IPS-18a (cell line): ENCODE data around the gene DEAF1.

Experiments
- H3K27ac ChIP-seq: one replicate; pipeline ENCODE4 v1.5.1; 2013; ENCODE audit warnings: low read length
- H3K27me3 ChIP-seq: one replicate; pipeline ENCODE4 v1.6.1; 2013; ENCODE audit warnings: mild to moderate bottlenecking, low read length; ENCODE audit not compliant: control insufficient read depth, insufficient read depth
- H3K36me3 ChIP-seq: one replicate; pipeline ENCODE4 v1.6.1; 2013; ENCODE audit warnings: low read depth, low read length; ENCODE audit not compliant: control insufficient read depth
- H3K4me1 ChIP-seq: one replicate; pipeline ENCODE4 v1.6.1; 2013; ENCODE audit warnings: low read depth, low read length; ENCODE audit not compliant: control insufficient read depth
- H3K4me3 ChIP-seq: one replicate; pipeline ENCODE4 v1.5.1; 2013; ENCODE audit warnings: low read length
- H3K9ac ChIP-seq: one replicate; pipeline ENCODE4 v1.6.1; 2013; ENCODE audit warnings: mild to moderate bottlenecking, low read length, moderate library complexity
- H3K9me3 ChIP-seq: one replicate; pipeline ENCODE4 v1.6.1; 2013; ENCODE audit warnings: low read depth, low read length; ENCODE audit not compliant: control insufficient read depth

The DEAF1 gene

GRCh38 chr11:726278-727220 is 31.5 kb upstream of the DEAF1 start:
- no peaks in the 10 kb centered on the region for H3K4me1 ChIP-seq
- no peaks in the 10 kb centered on the region for H3K9me3 ChIP-seq
- H3K9ac ChIP-seq: no peak overlapping the region
- peak overlapping the region; percentile 42 for H3K4me3 ChIP-seq
- no peak overlapping the region for H3K27ac ChIP-seq
- H3K27me3 ChIP-seq: peaks cover 38% of the 10 kb centered on the region
- no peaks in the 10 kb centered on the region for H3K36me3 ChIP-seq

GRCh38 chr11:725624-726202 is 30.7 kb upstream of the DEAF1 start:
- Histone ChIP-seq H3K4me3 (peak overlapping the region; percentile 42), H3K27ac (no peak overlapping the region), H3K27me3 (peaks cover 42% of the 10 kb centered on the region), H3K36me3 (no peaks in the 10 kb centered on the region), H3K4me1 (no peaks in the 10 kb centered on the region), H3K9ac (no peak overlapping the region), H3K9me3 (no peaks in the 10 kb centered on the region)

DNA sequence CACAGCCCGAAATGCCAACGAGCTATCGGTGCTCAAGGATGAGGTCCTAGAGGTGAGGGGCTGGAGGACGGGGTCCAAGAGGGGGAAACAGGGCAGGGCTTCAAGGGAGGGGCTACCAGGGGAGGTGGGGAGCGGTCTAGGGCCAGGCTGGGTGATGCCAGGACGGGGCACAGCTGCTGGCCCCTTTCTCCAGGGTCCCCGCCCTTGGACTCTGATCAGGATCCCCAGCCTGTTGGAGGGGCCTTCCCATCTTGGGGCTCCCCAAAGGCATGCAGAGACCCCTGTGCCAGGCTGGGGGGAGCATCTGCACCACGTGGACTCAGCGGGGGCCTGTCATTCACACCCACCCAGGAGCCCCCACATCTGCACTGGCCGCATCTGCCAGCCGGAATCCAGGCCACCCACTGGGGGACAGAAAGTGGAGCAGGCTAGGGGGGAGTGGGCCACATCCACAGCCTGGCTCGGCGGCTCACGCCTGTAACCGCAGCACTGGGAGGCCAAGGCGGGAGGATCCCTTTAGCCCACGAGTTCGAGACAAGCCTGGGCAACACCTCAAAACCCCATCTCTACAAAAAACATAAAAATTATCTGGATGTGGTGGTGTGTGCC is 29.9 kb upstream of the DEAF1 start:
- Histone ChIP-seq H3K4me1 (no peaks in the 10 kb centered on the region), H3K4me3 (no peak overlapping the region)

GRCh38 chr11:724049-724777 is 29.2 kb upstream of the DEAF1 start:
- no peaks in the 10 kb centered on the region for H3K36me3 ChIP-seq
- H3K27ac ChIP-seq: no peak overlapping the region
- no peaks in the 10 kb centered on the region for H3K4me1 ChIP-seq
- H3K4me3 ChIP-seq: no peak overlapping the region
- peaks cover 57% of the 10 kb centered on the region for H3K27me3 ChIP-seq
- H3K9ac ChIP-seq: no peak overlapping the region
- H3K9me3 ChIP-seq: no peaks in the 10 kb centered on the region

More for the DNA sequence above, 29.9 kb upstream of the DEAF1 start:
- no peaks in the 10 kb centered on the region for H3K36me3 ChIP-seq
- H3K27me3 ChIP-seq: peaks cover 50% of the 10 kb centered on the region
- H3K27ac ChIP-seq: no peak overlapping the region
- no peak overlapping the region for H3K9ac ChIP-seq
- no peaks in the 10 kb centered on the region for H3K9me3 ChIP-seq

- Histone ChIP-seq H3K27me3 (peaks cover 57% of the 10 kb centered on the region), H3K4me3 (no peak overlapping the region), H3K27ac (no peak overlapping the region)
Observed at GRCh38 chr11:723120-723883, 28.3 kb upstream of the DEAF1 start.

DNA sequence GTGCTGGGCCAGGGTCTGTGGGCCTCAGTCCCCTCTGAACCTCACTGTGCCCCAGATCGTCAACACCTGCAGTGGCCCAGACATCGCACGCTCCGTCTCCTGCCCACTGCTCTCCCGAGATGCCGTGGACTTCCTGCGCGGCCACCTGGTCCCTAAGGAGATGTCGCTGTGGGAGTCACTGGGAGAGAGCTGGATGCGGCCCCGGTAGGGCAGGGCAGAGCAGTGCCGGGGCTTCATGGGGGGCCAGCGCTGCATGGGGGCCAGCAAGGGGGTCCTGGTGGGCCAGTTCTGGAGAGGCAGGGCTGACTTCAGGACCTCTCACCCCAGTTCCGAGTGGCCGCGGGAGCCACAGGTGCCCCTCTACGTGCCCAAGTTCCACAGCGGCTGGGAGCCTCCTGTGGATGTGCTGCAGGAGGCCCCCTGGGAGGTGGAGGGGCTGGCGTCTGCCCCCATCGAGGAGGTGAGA is 27.4 kb upstream of the DEAF1 start:
- peaks cover 53% of the 10 kb centered on the region for H3K27me3 ChIP-seq
- H3K9ac ChIP-seq: no peak overlapping the region
- no peak overlapping the region for H3K27ac ChIP-seq
- H3K9me3 ChIP-seq: no peaks in the 10 kb centered on the region
- H3K36me3 ChIP-seq: no peaks in the 10 kb centered on the region
- H3K4me1 ChIP-seq: no peaks in the 10 kb centered on the region
- H3K4me3 ChIP-seq: no peak overlapping the region

More at GRCh38 chr11:723120-723883, 28.3 kb upstream of the DEAF1 start:
- Histone ChIP-seq H3K9ac (no peak overlapping the region), H3K36me3 (no peaks in the 10 kb centered on the region), H3K4me1 (no peaks in the 10 kb centered on the region), H3K9me3 (no peaks in the 10 kb centered on the region)

- Histone ChIP-seq H3K9ac (no peak overlapping the region), H3K36me3 (no peaks in the 10 kb centered on the region), H3K9me3 (no peaks in the 10 kb centered on the region), H3K4me3 (no peak overlapping the region), H3K27ac (no peak overlapping the region), H3K4me1 (no peaks in the 10 kb centered on the region), H3K27me3 (peaks cover 48% of the 10 kb centered on the region)
Observed at GRCh38 chr11:721741-722345, 26.8 kb upstream of the DEAF1 start.

DNA sequence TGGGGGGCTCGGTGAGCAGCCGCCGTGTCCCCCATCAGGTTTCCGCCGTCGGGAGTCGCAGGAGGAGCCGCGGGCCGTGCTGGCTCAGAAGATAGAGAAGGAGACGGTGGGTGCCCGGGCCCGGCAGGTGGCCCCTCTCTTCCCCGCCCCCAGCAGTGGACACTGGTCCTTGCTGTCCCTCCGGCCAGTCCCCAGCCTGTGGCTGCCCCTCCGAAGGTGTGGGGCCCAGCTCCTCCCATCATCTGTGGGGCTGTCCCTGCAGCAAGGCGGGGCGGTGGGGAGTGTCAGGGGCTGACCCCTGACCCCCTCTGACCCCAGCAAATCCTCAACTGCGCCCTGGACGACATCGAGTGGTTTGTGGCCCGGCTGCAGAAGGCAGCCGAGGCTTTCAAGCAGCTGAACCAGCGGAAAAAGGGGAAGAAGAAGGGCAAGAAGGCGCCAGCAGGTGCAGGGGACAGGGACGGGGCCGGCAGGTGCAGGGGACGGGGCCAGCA is 26.3 kb upstream of the DEAF1 start:
- Histone ChIP-seq H3K4me1 (no peaks in the 10 kb centered on the region), H3K4me3 (no peak overlapping the region), H3K9ac (no peak overlapping the region), H3K36me3 (no peaks in the 10 kb centered on the region), H3K27me3 (peaks cover 43% of the 10 kb centered on the region), H3K9me3 (no peaks in the 10 kb centered on the region), H3K27ac (no peak overlapping the region)

DNA sequence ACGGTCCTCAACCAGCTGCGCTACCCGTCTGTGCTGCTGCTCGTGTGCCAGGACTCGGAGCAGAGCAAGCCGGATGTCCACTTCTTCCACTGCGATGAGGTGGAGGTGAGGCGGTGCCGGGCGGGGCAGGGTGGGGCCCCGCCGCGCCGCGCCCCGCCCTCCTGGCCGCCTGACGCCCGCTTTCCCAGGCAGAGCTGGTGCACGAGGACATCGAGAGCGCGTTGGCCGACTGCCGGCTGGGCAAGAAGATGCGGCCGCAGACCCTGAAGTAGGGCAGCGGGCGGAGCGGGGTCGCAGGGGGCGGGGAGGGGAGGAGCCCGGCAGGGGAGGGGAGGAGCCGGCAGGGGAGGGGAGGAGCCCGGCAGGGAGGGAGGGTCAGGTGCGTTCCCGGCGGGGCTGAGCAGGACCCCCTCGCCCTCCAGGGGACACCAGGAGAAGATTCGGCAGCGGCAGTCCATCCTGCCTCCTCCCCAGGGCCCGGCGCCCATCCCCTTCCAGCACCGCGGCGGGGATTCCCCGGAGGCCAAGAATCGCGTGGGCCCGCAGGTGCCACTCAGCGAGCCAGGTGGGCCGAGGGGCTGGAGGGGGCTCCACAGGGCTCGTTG is 25.7 kb upstream of the DEAF1 start:
- no peaks in the 10 kb centered on the region for H3K9me3 ChIP-seq
- no peaks in the 10 kb centered on the region for H3K4me1 ChIP-seq
- H3K27ac ChIP-seq: no peak overlapping the region
- H3K4me3 ChIP-seq: peak overlapping the region; percentile 2
- no peak overlapping the region for H3K9ac ChIP-seq
- no peaks in the 10 kb centered on the region for H3K36me3 ChIP-seq
- peaks cover 37% of the 10 kb centered on the region for H3K27me3 ChIP-seq

GRCh38 chr11:720017-720641 is 25.1 kb upstream of the DEAF1 start:
- Histone ChIP-seq H3K4me1 (no peaks in the 10 kb centered on the region), H3K9ac (no peak overlapping the region), H3K36me3 (no peaks in the 10 kb centered on the region), H3K27me3 (peaks cover 31% of the 10 kb centered on the region), H3K4me3 (peak overlapping the region; percentile 2), H3K27ac (no peak overlapping the region), H3K9me3 (no peaks in the 10 kb centered on the region)
